Inferior parietal cortex (tissue), 1 donor: Measurements from ENCODE around the gene RNF25.

ENCODE experiments used
- DNase-seq: peaks from one replicate; pipeline ENCODE4 v3.0.0-alpha.2; 2016; ENCODE audit errors: extremely low spot score

The RNF25 gene

GRCh38 chr2:218671654-218672566, at the start of gene RNF25, which contains the start of gene STK36:
RNF25 (minus strand) TSS chr2:218672002; CDS start chr2:218671970, 32 bp downstream.
STK36 (plus strand) TSS chr2:218672086; CDS start chr2:218672830, 744 bp downstream.
- peak; percentile 91 for DNase-seq

DNA sequence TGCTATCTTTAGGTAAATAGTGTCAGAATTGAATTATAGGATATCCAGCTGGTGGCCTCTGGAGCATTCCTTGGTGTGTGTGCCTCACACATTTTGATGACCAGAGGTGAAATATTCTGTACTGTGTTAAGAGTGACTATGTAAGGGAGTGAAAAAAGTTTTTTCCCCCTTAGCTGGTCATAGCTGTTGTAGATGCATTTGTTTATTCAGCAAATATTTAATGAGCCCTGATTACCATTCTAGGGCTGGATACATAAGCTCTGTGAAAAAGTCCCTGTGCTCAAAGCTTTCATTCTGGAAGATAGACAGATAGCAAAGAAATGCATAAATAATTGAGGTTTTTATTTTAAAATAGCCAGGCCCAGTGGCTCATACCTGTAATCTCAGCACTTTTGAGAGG, 49.7 kb upstream of the RNF25 start:
- DNase-seq, result no peak

- no peak for DNase-seq
Measured at GRCh38 chr2:218720048-218721041, 48.5 kb upstream of the RNF25 start.

GRCh38 chr2:218719457-218719856, 47.7 kb upstream of the RNF25 start:
- DNase-seq, result no peak

- no peak for DNase-seq
Measured at GRCh38 chr2:218718058-218718457, 46.3 kb upstream of the RNF25 start.

GRCh38 chr2:218717262-218717661, 45.5 kb upstream of the RNF25 start:
- no peak for DNase-seq

GRCh38 chr2:218716070-218716469, 44.3 kb upstream of the RNF25 start:
- peak; percentile 56 for DNase-seq

DNA sequence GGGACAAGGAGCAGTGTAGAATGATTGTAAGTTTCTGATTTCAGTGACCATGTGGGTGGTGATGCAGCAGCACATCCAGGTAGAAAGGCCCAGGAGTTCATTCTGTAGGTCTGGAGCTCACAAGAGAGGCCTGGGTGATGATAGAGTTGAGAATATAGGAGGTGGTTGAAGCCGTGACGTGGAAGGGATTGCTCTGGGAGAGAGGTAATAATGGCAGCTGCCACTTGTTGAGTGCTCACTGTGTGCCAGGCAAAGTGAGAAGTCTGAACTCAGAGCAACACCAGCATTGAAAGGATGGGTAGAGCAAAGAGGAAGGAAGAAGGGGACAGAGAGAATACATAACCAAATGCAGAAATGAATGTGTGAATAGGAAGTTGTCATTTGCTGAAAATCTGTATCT, 42.1 kb upstream of the RNF25 start:
- no peak for DNase-seq

- DNase-seq, result peak; percentile 36
Measured at GRCh38 chr2:218711550-218711929, 39.7 kb upstream of the RNF25 start.

DNA sequence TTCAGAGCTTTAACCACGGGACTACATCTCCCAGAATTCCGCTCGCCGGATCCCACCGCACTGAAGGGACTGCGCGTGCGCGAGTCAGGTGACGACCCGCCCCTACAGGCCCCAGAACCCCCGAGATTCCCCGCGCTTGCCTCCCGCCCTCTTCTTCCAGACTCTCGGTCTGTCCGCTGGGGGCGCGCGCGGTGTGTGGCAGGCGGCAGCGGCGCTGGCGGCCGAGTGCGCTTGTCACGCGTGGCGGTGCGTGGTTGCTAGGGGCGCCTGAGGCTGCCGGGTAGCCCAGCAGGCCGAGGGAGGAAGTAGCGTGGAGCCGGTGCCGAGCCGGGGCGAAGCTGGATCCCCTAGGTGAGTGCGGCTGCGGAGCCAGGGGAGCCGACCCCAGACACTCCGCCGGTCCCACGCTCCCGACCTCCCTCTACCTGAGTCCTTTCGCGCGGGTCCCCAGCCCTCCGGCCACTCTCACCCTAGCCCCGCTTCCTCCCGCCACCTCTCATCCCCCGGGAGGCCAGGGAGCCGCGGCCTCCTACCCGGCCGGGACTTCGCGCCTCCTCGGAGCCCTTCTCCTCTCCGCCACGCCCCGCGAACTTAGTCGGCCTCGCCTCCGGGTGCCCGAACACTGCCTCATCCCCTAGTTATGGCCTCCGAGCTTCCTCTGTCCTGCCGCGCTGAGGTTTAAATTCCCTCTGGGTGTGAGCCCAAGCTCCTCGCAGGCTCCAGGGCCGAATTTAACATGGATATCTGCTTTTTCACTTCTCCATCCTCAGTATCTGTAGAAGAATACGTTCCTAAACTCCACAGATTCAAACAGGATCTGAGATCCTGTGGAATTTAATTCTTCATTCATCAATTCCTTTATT, 39.1 kb upstream of the RNF25 start, which contains the start of gene TTLL4:
TTLL4 (plus strand) TSS at position 149 of the 863 bp plus-strand sequence. CDS start 26,842 bp downstream, outside the sequence.
- DNase-seq, result peak; percentile 95

DNA sequence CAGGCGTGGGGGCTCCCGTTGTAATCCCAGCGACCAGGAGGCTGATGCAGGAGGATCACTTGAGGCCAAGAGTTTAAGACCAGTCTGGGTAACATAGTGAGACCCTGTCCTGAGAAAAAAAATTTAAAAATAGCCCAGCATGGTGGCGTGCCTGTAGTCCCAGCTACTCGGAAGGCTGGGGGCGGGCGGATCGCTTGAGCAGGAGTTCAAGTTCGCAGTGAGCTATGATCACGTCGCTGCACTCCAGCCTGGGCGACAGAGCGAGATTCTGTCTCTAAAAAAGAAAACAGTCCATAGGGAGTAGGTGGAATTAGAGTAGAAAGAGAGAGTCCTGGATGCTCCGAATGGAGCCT, 38.5 kb upstream of the RNF25 start:
- DNase-seq, result no peak

GRCh38 chr2:218709908-218710307, 38.1 kb upstream of the RNF25 start:
- DNase-seq, result no peak

- DNase-seq, result no peak
Measured at GRCh38 chr2:218708086-218708485, 36.3 kb upstream of the RNF25 start.

DNA sequence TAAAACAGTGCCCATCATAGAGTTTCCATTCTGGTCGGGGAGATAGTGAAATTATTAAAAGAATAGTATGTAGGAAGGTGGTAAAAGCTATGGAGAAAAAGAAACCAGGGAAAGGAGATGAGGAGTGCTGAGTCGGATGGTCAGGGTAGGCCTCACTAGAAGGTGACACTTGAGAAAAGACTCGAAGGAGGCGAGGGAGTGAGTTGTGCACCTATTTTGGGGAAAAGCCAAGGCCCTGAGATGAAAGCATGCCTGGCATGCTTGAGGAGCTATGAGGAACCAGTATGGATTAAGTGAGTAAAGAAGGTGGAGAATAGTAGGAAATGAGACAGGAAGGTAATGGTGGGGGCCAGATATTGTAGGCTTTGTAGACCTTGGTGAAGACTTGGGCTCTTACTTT, 31.5 kb upstream of the RNF25 start:
- no peak for DNase-seq

DNA sequence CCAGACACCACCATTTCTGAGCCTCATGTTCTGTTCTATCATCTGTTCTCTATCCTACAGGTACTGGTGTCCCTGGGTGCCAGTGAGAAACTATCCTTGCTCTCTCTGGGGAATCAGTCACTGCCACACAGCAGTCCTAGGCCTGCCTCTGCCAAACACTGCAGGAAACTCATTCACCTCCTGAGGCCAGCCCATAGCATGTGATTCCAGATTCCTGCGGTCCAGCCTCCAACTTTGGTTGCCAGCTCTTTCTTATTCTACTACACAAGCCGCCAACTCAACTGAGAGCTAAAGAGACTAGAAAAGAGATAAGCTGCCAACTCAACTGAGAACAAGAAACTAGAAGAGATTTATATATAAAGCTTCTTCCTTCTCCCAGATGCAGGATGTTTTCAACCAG, 30.0 kb upstream of the RNF25 start:
- no peak for DNase-seq

- DNase-seq, result no peak
Measured at GRCh38 chr2:218698885-218699284, 27.1 kb upstream of the RNF25 start.

GRCh38 chr2:218694405-218695145, 22.8 kb upstream of the RNF25 start:
- no peak for DNase-seq

- no peak for DNase-seq
Measured at GRCh38 chr2:218691234-218691633, 19.4 kb upstream of the RNF25 start.

DNA sequence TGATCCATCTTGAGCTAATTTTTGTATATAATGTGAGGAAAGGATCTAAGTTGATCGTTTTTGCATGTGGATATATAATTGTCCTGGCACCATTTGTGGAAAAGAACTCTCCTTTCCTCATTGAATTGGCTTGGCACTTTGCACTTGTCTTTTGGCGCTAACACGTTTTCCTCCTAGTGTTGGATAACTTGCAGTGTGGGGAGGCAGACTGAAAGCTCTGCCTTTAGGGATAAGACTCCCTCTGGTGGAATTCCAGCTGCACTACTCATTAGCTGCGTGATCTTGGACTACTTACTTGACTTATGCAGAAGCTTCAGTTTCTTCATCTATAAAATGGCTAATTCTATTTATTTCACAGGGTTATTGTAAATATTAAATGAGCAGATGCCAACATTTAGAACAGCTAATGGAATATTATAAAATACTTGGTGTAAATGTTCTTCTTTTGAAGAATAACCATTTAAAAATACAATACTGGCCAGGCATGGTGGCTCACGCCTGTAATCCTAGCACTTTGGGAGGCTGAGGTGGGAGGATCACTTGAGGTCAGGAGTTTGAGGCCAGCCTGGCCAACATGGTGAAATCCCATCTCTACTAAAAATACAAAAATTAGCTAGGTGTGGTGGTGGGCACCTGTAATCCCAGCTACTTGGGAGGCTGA, 15.7 kb upstream of the RNF25 start:
- DNase-seq, result peak; percentile 83

GRCh38 chr2:218680061-218680460, 8.3 kb upstream of the RNF25 start:
- no peak for DNase-seq
